NCI-H2196 treated with DMSO at 0.1 percent for 48 hours (cell line): ENCODE measurements around the gene EYA2.

Experiments used
- DNase-seq: peaks from one replicate; lab custom pipeline; 2025; ENCODE audit not compliant: unreplicated experiment; lab: John Stamatoyannopoulos, UW

The EYA2 gene

GRCh38 chr20:46977204-46977603 lies 82.6 kb downstream of the EYA2 start:
- no peak for DNase-seq

GRCh38 chr20:46977909-46978588 lies 83.4 kb downstream of the EYA2 start:
- DNase-seq = no peak

GRCh38 chr20:46978951-46979491 lies 84.4 kb downstream of the EYA2 start:
- no peak for DNase-seq

DNA sequence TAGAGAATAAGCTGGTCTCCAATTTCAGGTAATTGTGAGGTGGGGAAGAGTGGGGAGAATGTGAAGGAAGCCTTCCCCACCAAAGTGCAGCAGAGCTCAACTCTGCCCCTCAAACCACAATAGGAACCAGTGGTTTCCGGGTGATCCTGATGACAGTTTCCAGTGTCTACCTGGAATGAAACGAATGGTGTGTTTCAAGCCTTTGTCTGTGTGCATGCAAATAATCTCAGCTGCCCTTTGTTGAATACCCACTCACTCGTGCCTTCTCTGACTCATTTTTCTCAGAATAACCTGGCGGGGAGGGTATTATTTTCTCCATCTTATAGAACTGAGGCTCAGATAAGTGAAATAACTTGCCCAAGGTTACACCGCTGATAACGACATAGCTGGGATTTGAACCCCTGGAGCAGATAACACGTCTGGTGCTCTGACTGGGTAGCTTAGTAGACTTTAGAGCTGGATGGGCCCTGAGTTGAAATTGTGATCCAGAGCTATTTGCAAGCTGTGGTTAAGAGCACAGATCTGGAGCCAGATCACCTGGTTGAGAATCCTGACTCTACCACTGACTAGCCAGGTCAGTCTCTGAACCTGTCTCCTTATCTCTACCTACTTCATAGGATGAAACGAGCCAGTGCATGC lies 85.1 kb downstream of the EYA2 start:
- no peak for DNase-seq

GRCh38 chr20:46981184-46981583 lies 86.5 kb downstream of the EYA2 start:
- no peak for DNase-seq

- no peak for DNase-seq
Measured at GRCh38 chr20:46983466-46983865, 88.8 kb downstream of the EYA2 start.

DNA sequence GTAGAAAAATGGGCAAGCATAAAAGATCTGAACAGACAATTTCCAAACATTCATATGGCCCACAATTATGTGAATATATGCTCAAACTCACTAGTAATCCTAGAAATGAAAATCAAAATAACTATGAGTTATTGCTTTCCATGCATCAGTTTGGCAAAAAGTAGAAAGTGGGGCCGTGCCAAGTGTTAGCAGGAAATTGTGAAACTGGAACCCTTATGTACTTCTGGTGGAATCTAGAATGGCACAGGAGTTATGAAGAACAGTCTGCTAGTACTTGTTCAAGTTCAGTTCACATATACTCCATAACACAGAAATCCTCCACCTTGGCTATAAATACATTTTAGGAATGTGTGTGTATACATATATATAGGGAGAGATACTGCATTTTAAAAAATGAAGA lies 89.8 kb downstream of the EYA2 start:
- DNase-seq = no peak

DNA sequence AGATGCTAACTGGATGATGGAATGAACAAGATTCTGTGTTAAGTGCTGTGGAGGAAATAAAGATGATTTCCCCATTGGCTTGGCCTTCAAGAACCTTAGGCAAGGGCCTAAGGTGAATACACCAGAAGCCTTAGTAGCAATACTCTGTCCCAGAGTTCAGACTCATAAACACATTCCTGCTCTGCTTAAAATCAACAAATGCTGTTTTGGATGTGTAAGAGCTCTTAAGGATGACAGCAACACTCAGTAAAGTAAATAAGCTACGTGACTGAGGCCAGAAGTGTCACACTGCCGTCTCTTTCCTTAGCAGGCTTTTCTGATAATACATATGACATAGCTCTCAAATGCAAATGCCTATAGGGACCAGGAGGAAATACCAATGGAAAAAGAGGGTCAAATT lies 90.6 kb downstream of the EYA2 start:
- no peak for DNase-seq

DNA sequence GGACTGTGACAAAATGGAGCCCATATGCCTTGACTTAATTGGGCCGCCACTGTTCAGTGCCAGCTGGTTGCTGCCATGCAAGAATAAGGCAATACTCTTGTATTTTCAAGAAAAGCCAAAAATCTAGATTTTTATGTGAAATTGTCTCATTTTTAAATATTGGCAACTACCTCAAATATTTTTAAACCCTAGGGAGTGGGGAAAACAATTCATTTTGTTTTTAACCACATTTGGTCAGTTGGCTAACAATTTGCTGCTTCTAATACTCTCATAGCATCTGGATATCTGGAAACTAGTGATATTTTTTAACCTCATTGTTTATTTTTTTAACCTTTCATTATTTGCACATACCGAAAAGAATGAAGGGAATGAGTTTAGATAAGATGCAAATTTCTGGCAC lies 91.0 kb downstream of the EYA2 start:
- no peak for DNase-seq

GRCh38 chr20:46987001-46987400 lies 92.4 kb downstream of the EYA2 start:
- DNase-seq = no peak

- DNase-seq = no peak
Measured at GRCh38 chr20:46990017-46990595, 95.5 kb downstream of the EYA2 start.

DNA sequence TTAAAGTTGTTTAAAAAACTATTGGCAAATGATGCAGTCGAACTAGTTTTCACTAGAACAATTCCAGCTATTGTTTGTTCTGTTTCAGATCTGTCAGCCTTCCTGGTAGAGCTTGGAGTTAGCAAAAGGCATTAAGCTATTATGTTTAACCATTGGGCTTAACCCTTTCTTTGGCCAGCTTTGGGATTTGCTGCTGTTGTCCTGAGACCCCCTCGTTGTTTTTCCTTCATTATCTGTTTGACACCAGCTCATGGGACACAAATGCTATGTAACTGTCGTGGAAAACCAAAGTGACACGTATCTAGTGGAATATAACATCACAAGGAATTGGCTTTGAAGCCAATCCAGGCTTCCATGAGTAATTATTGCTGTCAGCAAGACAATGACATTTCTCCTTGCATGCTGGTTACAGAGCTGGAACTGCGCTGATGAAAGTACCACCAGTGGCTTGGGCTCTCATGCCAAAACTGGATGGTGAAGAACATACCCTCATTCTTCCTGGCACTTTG lies 96.0 kb downstream of the EYA2 start:
- no peak for DNase-seq

- DNase-seq = no peak
Measured at GRCh38 chr20:46991168-46991567, 96.5 kb downstream of the EYA2 start.

DNA sequence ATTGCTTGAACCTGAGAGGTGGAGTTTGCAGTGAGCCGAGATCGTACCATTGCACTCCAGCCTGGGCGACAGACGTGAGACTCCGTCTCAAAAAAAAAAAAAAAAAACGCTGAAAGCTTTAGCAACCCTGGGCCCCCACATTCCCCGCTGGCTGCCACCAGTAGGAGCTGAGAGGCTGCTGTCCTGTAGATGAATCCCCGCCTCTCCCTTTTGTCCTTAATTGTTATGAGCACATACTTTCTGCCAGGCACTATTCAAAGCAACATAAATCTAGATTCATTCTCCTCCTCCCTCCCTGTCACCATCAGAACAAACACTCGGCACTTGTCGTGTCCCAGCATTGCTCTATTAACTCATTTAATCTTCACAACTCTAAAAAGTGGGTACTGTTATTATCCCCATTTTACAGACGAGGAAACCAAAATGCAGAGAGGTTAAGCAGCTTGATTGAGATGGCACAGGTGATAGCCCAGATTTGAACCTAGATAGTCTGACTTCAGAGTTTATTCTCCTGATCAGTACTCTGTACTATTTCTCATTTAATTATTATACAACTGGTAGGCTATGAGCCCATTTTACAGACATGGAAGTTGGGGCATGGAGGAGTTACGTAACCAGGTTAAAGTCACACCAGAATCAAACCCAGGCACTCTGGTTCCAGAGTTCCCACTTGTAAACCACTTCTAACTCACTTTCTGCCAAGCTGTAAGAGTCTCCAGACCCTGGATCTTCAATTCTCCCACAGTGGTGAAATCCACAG lies 97.4 kb downstream of the EYA2 start:
- DNase-seq = no peak

DNA sequence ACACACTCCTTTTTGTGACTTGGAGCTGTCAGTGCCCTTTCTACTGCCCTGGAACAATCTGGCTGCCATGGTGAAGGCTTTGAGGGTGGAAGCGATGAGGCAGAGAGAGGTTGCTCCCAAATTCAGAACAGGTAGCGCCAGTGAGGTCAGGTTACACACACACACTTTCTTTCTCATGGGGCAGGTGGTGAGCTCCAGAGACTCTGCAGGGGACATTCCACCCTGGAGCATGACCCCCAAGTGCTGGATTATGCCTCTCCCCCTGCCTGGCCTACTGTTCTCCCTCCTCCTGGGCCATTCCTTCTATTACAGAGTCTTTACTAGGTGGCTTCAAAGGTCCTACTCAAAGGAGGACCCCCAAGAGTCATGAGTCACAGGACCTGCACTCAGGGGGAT lies 98.0 kb downstream of the EYA2 start:
- DNase-seq = no peak

- no peak for DNase-seq
Measured at GRCh38 chr20:46993465-46994095, 98.9 kb downstream of the EYA2 start.

DNA sequence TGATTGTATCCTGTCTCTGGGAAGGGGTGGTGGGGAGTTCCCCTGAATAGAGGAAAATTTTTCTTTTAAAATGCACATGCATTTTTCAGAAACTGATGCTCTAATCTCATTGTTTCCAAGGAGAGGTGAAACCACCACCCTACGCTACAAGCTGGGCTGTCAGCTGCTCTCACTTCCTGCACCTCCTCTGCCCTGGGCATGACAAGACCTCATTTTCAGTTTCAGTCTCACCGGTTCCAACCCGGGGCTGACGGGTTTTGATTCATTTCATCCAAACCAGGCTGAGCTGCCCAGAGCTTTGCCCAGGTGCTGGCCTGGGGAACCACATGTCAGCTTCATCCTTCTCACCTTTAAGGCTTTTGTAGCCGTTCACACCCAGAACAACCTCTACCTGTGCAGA lies 99.7 kb downstream of the EYA2 start:
- no peak for DNase-seq

DNA sequence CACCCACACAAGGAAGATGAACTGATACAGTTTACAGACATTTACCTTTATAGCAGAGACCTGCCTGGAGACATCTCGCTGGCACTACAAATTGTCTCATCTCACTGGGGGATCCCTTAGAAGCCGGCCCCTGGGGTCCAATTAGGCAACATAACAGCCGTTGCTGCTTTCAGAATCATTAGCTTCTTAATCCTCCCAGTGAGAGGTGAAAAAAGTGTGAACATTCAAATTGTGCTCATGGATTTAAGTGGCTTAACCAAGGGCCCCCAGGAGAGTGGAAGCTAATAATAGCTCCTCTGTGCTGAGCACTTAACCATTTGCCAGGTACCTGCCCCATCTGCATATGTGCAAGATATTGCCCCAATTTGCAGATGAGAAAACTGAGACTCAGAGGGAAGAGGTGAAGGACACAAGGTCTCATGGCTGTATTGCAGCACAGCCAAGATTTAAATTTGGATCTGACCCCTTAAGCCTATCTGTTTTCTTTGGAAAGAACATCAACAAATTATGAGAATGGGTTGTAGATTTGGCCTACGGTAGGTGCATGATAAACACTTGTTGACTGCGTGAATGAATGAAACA lies 101.0 kb downstream of the EYA2 start:
- DNase-seq = no peak

DNA sequence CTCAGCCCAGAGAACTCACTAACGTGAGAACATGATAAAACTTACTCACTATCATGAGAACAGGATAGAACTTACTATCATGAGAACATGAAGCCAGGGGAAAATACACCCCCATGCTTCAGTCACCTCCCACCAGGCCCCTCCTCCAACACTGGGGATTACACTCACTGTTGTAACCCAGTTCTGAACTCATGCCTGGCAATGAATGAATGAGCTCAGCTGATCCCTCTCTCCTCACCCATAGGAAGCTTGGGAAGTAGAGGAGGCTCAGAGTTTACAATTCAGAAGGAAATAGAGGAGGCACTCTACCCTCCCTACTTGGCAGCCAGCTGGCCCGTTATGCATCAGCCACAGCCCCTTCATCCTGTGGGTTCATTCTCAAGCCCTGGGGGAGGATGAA lies 102.5 kb downstream of the EYA2 start:
- DNase-seq = no peak

DNA sequence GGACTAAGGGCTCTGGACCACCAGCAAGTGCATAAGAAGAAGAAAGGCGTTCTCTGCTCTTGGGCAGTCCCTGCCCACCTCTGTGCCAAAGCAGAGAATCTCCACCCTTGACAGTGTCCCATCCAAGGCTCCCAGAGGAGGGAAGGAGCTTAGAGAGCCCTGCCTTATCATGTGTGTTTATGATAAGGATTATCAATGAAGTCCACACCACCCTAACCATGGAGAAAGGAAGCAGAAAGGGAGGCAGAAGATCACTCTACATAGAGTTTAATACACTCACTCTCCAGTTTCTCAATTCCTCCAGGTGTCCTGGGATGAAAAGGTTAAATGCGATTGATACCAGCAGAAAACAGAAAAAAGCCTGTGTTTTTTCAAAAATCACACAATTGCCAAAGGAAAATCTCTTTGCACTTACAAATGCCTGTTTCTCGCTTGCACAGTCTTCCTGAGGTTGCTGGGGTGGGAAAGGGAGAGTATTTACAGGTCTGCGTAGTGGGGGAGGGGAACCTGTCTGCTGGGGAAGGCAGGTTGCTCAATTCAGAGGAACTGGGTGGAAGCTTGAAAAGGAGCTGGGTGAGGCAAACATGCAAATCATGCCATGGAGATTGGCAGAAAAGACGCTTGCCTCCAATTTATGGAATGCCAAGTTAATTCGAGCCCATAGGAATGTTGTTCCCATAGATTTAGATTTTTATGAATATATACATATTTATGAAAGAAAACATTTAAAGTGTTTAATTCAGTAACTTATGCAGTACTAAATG lies 104.0 kb downstream of the EYA2 start:
- DNase-seq = no peak
